ENCODE data around the gene SASS6. TPM values are rescaled to one million over a fixed set of nuclear protein-coding genes. Genes with fewer than 3 reads are reported as not detected.

The SASS6 gene
- polyA plus RNA-seq, 1 donor (not counting 4 experiments of a cell fraction or from before 2014, with no cell fraction given): 2.5 TPM

DNA sequence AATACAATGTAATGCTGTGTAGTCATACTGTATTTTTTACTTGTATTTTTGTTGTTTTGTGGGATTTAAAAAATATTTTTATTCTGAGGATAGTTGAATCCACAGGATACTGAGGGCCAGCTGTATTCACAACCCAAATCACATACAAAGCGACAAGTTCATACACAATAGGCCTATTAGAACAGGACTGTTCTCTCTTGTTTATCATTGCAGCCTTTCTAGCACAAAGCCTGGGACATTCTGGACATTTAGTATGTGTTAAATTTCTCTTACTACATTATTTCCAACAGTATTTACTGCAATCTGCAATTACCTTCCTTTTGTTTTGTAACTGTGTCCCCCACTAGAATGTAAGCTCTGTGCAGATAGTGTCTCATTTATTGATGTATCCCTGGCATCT is 97.5 kb downstream of the SASS6 start:
- Histone ChIP-seq H3K4me3 (ENCODE audit: control insufficient read depth in 2 of 3, extremely low read depth in 1 of 3, insufficient read depth in 2 of 3, low read depth in 1 of 3, low read length in 3 of 3) (no peak overlapping the region), H3K9me3 (ENCODE audit: control insufficient read depth, low read depth, low read length) (no peaks in the 10 kb centered on the region), H3K9ac (ENCODE audit: control insufficient read depth, extremely low read depth, insufficient read depth, low read length) (no peak overlapping the region), H3K79me2 (ENCODE audit: control insufficient read depth, insufficient read depth, low read length) (peaks cover 44% of the 10 kb centered on the region), H3K36me3 (ENCODE audit: control insufficient read depth in 2 of 2, extremely low read depth in 1 of 2, insufficient read depth in 2 of 2, low read length in 2 of 2) (no peaks in the 10 kb centered on the region), H3K27ac (ENCODE audit: control insufficient read depth, insufficient read depth, low read length) (no peak overlapping the region), H3K9me1 (ENCODE audit: control insufficient read depth, extremely low read depth, insufficient read depth, low read length) (no peaks in the 10 kb centered on the region), H3K4me1 (ENCODE audit: control insufficient read depth, extremely low read depth, insufficient read depth, low read length) (peaks cover 8% of the 10 kb centered on the region), H2AFZ (ENCODE audit: control insufficient read depth, low read length) (no peak overlapping the region), H3K27me3 (ENCODE audit: control insufficient read depth, extremely low read depth, insufficient read depth, low read length) (no peaks in the 10 kb centered on the region), H3K4me2 (ENCODE audit: control insufficient read depth, extremely low read depth, insufficient read depth, low read depth, low read length) (peak overlapping the region; percentile 35), H4K20me1 (ENCODE audit: control insufficient read depth, extremely low read depth, insufficient read depth, low read length) (no peaks in the 10 kb centered on the region)
- DNase-seq (ENCODE audit: low read depth, low spot score) (no peak), FAIRE-seq (no peak)
- TF ChIP-seq CTCF (optimal IDR thresholded peaks at IDR 0.05 in 1 of 3, IDR thresholded peaks at IDR 0.05 in 1 of 3, conservative IDR thresholded peaks at IDR 0.05 in 1 of 3; ENCODE audit: extremely low read depth in 1 of 3, insufficient read depth in 2 of 3, low read length in 3 of 3) (no peak), EZH2 (IDR thresholded peaks at IDR 0.05; ENCODE audit: low read length) (no peak)
- dilution Hi-C loops (cut with MboI; ENCODE audit: extremely low pct_ligation_motif_present, low sequenced_read_pairs): no loop called here

DNA sequence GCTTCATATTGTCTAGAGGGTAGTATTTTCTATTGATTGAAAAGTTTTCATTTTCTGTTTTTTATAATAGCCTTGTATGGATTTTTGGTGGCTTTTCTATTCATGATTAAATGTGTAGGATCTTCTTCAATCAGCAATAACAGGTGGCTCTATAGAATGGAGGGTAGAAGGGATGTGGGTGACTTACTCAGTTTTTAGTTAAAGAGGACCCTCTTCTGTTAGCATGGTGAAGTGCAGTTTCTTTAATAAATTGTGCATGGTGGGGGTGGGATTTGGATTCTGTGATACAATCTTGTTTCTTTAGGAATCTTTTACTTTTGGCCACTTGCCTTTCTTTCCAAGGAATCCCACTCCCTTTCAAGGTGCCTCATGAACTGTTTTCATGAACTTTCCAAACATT is 98.3 kb downstream of the SASS6 start:
- FAIRE-seq (no peak), DNase-seq (ENCODE audit: low read depth, low spot score) (no peak)
- Histone ChIP-seq H3K4me1 (ENCODE audit: control insufficient read depth, extremely low read depth, insufficient read depth, low read length) (peaks cover 7% of the 10 kb centered on the region), H3K27me3 (ENCODE audit: control insufficient read depth, extremely low read depth, insufficient read depth, low read length) (no peaks in the 10 kb centered on the region), H3K9me3 (ENCODE audit: control insufficient read depth, low read depth, low read length) (no peaks in the 10 kb centered on the region), H3K79me2 (ENCODE audit: control insufficient read depth, insufficient read depth, low read length) (peaks cover 36% of the 10 kb centered on the region), H3K27ac (ENCODE audit: control insufficient read depth, insufficient read depth, low read length) (no peak overlapping the region), H3K4me2 (ENCODE audit: control insufficient read depth, extremely low read depth, insufficient read depth, low read depth, low read length) (no peak overlapping the region), H3K9me1 (ENCODE audit: control insufficient read depth, extremely low read depth, insufficient read depth, low read length) (no peaks in the 10 kb centered on the region), H3K9ac (ENCODE audit: control insufficient read depth, extremely low read depth, insufficient read depth, low read length) (no peak overlapping the region), H4K20me1 (ENCODE audit: control insufficient read depth, extremely low read depth, insufficient read depth, low read length) (no peaks in the 10 kb centered on the region), H3K4me3 (ENCODE audit: control insufficient read depth in 2 of 3, extremely low read depth in 1 of 3, insufficient read depth in 2 of 3, low read depth in 1 of 3, low read length in 3 of 3) (no peak overlapping the region), H3K36me3 (ENCODE audit: control insufficient read depth in 2 of 2, extremely low read depth in 1 of 2, insufficient read depth in 2 of 2, low read length in 2 of 2) (no peaks in the 10 kb centered on the region), H2AFZ (ENCODE audit: control insufficient read depth, low read length) (no peak overlapping the region)
- no peak for TF ChIP-seq EZH2 (IDR thresholded peaks at IDR 0.05; ENCODE audit: low read length)
- TF ChIP-seq CTCF (optimal IDR thresholded peaks at IDR 0.05 in 1 of 3, IDR thresholded peaks at IDR 0.05 in 1 of 3, conservative IDR thresholded peaks at IDR 0.05 in 1 of 3; ENCODE audit: extremely low read depth in 1 of 3, insufficient read depth in 2 of 3, low read length in 3 of 3): peak in 1 of 3 experiments; percentile 7
- dilution Hi-C loops (cut with MboI; ENCODE audit: extremely low pct_ligation_motif_present, low sequenced_read_pairs): no loop called here

Small RNA genes lying within 50 kb of the gene (small RNA-seq; reads per million reads assigned to genes)
- 0 reads per million in 3 experiments for gene AC093019.1 (ENCODE audit: insufficient read length in 3 of 3, low read depth in 3 of 3, low replicate concordance in 1 of 3)

Other genes with a start within 250 kb of the SASS6 start
- gene SLC35A3, start 162.9 kb downstream of the SASS6 start, polyA plus RNA-seq: 8.2 to 25.9 TPM (median 17.9 TPM) in 3 replicates
- gene TRMT13, start 233 bp upstream of the SASS6 start, polyA plus RNA-seq: 6.4 to 15.3 TPM (median 9.5 TPM) in 3 replicates
- gene LRRC39, start 45.3 kb upstream of the SASS6 start, polyA plus RNA-seq: 0.17 to 0.88 TPM (median 0.57 TPM) in 3 replicates
- 7.4 to 16.3 TPM (median 11.3 TPM) in 3 replicates for gene DBT, start 116.9 kb upstream of the SASS6 start, polyA plus RNA-seq
- gene RTCA, start 133.3 kb upstream of the SASS6 start, polyA plus RNA-seq: 31.6 to 52.0 TPM (median 33.6 TPM) in 3 replicates
- 1.2 to 2.2 TPM (median 2.0 TPM) in 3 replicates for gene CDC14A, start 219.6 kb upstream of the SASS6 start, polyA plus RNA-seq

Data from keratinocyte (primary cell).